Esophagus squamous epithelium (tissue), 4 donors: Measurements from ENCODE around the gene CREBL2.

Source experiments
- POLR2A ChIP-seq, 4 donors: fragments of 450-650 bp; IDR thresholded peaks; one replicate each; pipeline ENCODE4 v1.6.1; 2017; ENCODE audit warnings: antibody characterized with exemption in 4 of 4, mild to moderate bottlenecking in 4 of 4, moderate library complexity in 3 of 4
- TF ChIP-seq, protein P1 (sequence below), 6 experiments: fragments of 450-650 bp in 4 of 6; fragments of 200-600 bp in 2 of 6; sonication (generic) in 2 of 6; IDR thresholded peaks; one replicate each; pipeline ENCODE4 v1.5.1; 2016 to 2019; ENCODE audit warnings: antibody characterized with exemption in 6 of 6, mild to moderate bottlenecking in 4 of 6, moderate library complexity in 4 of 6

DNA sequence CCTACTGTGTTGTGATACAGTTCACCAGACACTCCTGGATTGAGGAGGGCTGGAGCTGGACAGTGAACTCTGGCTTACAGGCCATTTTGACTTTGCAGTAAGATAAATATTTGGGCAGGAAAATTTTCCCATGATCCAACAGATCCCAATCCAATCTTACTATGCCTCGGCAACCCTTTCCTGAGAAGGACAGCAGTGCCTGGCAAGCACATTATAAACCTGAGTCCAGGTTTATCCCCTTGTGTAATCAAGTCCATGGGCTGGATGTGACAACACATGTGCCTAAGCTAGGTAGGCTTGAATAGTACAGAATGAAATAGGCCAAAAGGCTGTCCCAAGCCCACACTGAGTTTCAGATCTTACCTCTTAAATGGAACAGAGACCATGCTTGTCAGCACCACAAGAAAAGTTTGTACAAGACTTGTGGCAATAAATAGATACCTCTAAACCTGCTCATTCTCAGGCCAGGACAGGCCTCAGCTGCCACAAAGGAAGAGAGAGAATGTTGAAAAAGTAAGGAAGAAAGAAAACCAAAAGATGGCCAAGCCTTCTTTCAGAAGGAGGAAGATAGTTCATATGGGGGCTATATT is 34.9 kb downstream of the CREBL2 start:
- TF ChIP-seq, protein P1, sequence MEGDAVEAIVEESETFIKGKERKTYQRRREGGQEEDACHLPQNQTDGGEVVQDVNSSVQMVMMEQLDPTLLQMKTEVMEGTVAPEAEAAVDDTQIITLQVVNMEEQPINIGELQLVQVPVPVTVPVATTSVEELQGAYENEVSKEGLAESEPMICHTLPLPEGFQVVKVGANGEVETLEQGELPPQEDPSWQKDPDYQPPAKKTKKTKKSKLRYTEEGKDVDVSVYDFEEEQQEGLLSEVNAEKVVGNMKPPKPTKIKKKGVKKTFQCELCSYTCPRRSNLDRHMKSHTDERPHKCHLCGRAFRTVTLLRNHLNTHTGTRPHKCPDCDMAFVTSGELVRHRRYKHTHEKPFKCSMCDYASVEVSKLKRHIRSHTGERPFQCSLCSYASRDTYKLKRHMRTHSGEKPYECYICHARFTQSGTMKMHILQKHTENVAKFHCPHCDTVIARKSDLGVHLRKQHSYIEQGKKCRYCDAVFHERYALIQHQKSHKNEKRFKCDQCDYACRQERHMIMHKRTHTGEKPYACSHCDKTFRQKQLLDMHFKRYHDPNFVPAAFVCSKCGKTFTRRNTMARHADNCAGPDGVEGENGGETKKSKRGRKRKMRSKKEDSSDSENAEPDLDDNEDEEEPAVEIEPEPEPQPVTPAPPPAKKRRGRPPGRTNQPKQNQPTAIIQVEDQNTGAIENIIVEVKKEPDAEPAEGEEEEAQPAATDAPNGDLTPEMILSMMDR (IDR thresholded peaks at IDR 0.05) = no peak
- no peak for TF ChIP-seq POLR2A (IDR thresholded peaks at IDR 0.05)
